Suprapubic skin (tissue), 4 donors: Measurements from ENCODE around the gene LDHD. TPM values are rescaled to one million over a fixed set of nuclear protein-coding genes. Genes with fewer than 3 reads are reported as not detected.

Experiments
- DNase-seq, 2 donors: peaks; one replicate each; pipeline ENCODE4 v3.0.0-alpha.2; 2019; ENCODE audit warnings: low spot score in 2 of 2
- H3K27ac ChIP-seq: fragments of 200-600 bp; sonication (generic); one replicate; pipeline ENCODE4 v1.5.1; 2019
- H3K27me3 ChIP-seq: fragments of 200-600 bp; sonication (generic); one replicate; pipeline ENCODE4 v1.5.1; 2019
- H3K36me3 ChIP-seq: fragments of 200-600 bp; sonication (generic); one replicate; pipeline ENCODE4 v1.5.1; 2019
- H3K4me1 ChIP-seq: fragments of 200-600 bp; sonication (generic); one replicate; pipeline ENCODE4 v1.5.1; 2019
- H3K4me3 ChIP-seq: fragments of 200-600 bp; sonication (generic); one replicate; pipeline ENCODE4 v1.5.1; 2019; ENCODE audit warnings: mild to moderate bottlenecking
- H3K9me3 ChIP-seq: fragments of 200-600 bp; sonication (generic); one replicate; pipeline ENCODE4 v1.5.1; 2019
- CTCF ChIP-seq, 2 donors: fragments of 200-600 bp in 1 of 2; fragments of 450-650 bp in 1 of 2; sonication (generic) in 1 of 2; IDR thresholded peaks; one replicate each; pipeline ENCODE4 v1.5.1; 2016 to 2019; ENCODE audit warnings: antibody characterized with exemption in 2 of 2, mild to moderate bottlenecking in 1 of 2, moderate library complexity in 1 of 2
- EP300 ChIP-seq: sonication (generic); formaldehyde crosslinking; IDR thresholded peaks from one replicate; pipeline ENCODE4 v1.6.1; 2017; ENCODE audit warnings: antibody characterized with exemption
- POLR2A ChIP-seq, 2 donors: fragments of 450-650 bp; IDR thresholded peaks; one replicate each; pipeline ENCODE4 v1.6.1; 2017; ENCODE audit warnings: antibody characterized with exemption in 2 of 2, mild to moderate bottlenecking in 2 of 2, moderate library complexity in 2 of 2
- POLR2AphosphoS5 ChIP-seq, 3 donors: sonication (generic); formaldehyde crosslinking; IDR thresholded peaks; one replicate each; pipeline ENCODE4 v1.6.1; 2017; ENCODE audit warnings: antibody characterized with exemption in 3 of 3
- WGBS: methylation state at CpG from one replicate; pipeline ENCODE4 v1.1.5; 2018; 5-methylcytosine and 5-hydroxymethylcytosine counted together
- total RNA-seq, 4 donors: library from RNA; depleted of rRNA; stranded (reverse); fragments of >200 nt; gene quantifications; one replicate each; pipeline ENCODE4 v1.1.0, GENCODE V29; 2016

The LDHD gene
- total RNA-seq, 4 donors from 2014 or later, result 10.7 to 19.2 (median 14.0) TPM

DNA sequence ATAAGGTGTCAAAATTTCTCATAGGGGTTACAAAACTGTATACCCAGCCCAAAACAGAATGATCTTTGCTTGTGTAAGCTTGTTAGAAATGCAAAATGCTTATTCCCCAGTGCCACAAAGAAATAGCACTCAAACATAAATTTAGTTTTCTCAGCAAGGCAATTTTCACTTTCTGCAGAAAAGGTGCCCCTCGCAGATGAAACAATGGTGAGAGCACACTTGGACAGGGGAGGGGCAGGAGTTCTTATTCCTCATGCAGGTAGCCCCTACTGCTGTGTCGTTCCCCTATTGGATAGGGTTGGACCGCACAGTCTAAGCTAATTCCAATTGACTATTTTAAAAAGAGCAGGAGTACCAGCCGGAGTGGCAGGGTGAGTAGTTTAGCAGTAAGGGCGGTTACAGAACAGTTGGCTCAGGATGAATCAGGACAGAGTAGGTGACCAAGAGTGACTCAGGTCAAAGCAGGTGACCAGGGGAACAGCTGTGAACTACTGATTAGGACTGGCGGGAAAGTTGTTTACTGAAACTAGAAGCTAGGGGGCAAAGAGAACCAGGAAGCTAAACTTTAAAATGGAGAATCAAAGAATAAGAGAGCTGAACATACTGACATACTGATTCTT, 5.5 kb upstream of the LDHD start:
- Histone ChIP-seq H3K9me3 (no peaks in the 10 kb centered on the region), H3K27ac (no peak overlapping the region), H3K4me1 (no peaks in the 10 kb centered on the region), H3K36me3 (no peaks in the 10 kb centered on the region), H3K4me3 (no peak overlapping the region), H3K27me3 (no peaks in the 10 kb centered on the region)
- no peak for DNase-seq
- 91% methylated on average over 6 of the region's 6 CpGs for WGBS
- TF ChIP-seq EP300 (no peak), POLR2A (IDR thresholded peaks at IDR 0.05) (no peak), CTCF (IDR thresholded peaks at IDR 0.05) (no peak), POLR2AphosphoS5 (IDR thresholded peaks at IDR 0.05) (no peak)

DNA sequence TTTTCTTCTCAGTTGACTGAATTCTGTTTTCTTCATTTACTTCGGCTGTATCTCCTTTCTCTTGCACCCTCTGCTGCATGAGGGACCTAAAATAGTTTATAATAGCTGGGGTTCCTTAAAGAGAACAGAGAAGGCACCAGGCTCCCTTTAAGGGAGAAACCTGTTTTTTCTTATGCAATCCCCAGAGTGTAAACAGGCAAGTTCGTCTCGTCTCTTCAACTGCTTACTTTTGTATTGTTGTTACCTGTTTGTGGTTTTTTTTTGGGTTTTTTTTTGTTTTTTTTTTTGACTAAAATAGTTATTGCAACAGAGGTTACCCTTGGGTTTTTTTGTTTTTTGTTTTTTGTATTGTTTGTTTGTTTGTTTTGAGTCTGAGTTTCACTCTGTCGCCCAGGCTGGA, 3.7 kb upstream of the LDHD start:
- no peaks in the 10 kb centered on the region for H3K36me3 ChIP-seq
- H3K27ac ChIP-seq, result no peak overlapping the region
- no peak overlapping the region for H3K4me3 ChIP-seq
- no peaks in the 10 kb centered on the region for H3K27me3 ChIP-seq
- DNase-seq, result no peak
- H3K9me3 ChIP-seq, result no peaks in the 10 kb centered on the region
- TF ChIP-seq POLR2A (IDR thresholded peaks at IDR 0.05), result no peak
- TF ChIP-seq EP300, result no peak
- no peak for TF ChIP-seq POLR2AphosphoS5 (IDR thresholded peaks at IDR 0.05)
- TF ChIP-seq CTCF (IDR thresholded peaks at IDR 0.05), result no peak
- WGBS, result 61% methylated on average over 4 of the region's 4 CpGs
- H3K4me1 ChIP-seq, result peaks cover 11% of the 10 kb centered on the region

- WGBS, result 84% methylated on average over 6 of the region's 6 CpGs
- Histone ChIP-seq H3K36me3 (no peaks in the 10 kb centered on the region), H3K4me3 (no peak overlapping the region), H3K9me3 (no peaks in the 10 kb centered on the region), H3K27ac (no peak overlapping the region), H3K27me3 (no peaks in the 10 kb centered on the region), H3K4me1 (peaks cover 15% of the 10 kb centered on the region)
- TF ChIP-seq CTCF (IDR thresholded peaks at IDR 0.05) (no peak), POLR2AphosphoS5 (IDR thresholded peaks at IDR 0.05) (no peak)
- peak in 1 of 2 donors; percentile 14 for DNase-seq
These were observed 2.5 kb upstream of the LDHD start for GRCh38 chr16:75118943-75119539.

DNA sequence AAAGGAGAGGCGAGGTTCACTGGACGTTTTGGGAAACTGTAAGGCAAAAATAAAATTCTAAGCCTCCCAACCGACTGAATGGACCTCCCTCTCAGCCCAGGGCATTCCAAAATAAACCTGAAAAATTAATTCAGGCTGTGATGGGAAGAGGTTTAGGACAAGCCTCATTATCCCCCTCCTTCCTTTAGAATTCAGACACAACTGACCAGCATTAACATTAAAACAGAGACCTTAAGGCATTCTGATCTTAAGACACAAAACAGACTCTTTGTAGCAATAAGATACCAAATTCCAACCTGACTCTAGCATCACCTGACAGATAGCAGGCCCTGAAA, 298 bp upstream of the LDHD start:
- no peaks in the 10 kb centered on the region for H3K36me3 ChIP-seq

More for the DNA sequence above, 298 bp upstream of the LDHD start:
- H3K4me3 ChIP-seq, result peak overlapping the region; percentile 50
- DNase-seq, result no peak
- WGBS, result 41% methylated on average over 3 of the region's 3 CpGs
- H3K4me1 ChIP-seq, result peaks cover 19% of the 10 kb centered on the region
- H3K27ac ChIP-seq, result no peak overlapping the region
- no peaks in the 10 kb centered on the region for H3K27me3 ChIP-seq
- no peaks in the 10 kb centered on the region for H3K9me3 ChIP-seq
- TF ChIP-seq CTCF (IDR thresholded peaks at IDR 0.05), result no peak
- TF ChIP-seq POLR2AphosphoS5 (IDR thresholded peaks at IDR 0.05), result no peak
- no peak for TF ChIP-seq EP300
